ENCODE data around the gene NPSR1.
"Not testable (repeated sequence)": the region's sequence is repeated elsewhere in the genome, so short reads cannot be mapped to it uniquely, and the experiment has no call there.

Gene NPSR1

GRCh38 chr7:34839645-34840044, 181.6 kb downstream of the NPSR1 start:
- no peak for DNase-seq

- DNase-seq, result no peak
Observed at GRCh38 chr7:34840176-34840785, 182.3 kb downstream of the NPSR1 start.

- no peak for DNase-seq
Observed at GRCh38 chr7:34841326-34841725, 183.3 kb downstream of the NPSR1 start.

- DNase-seq, result no peak
Observed at GRCh38 chr7:34842782-34843181, 184.8 kb downstream of the NPSR1 start.

- no peak for DNase-seq
Observed at GRCh38 chr7:34844406-34844805, 186.4 kb downstream of the NPSR1 start.

- DNase-seq, result no peak
Observed at GRCh38 chr7:34844936-34845665, 187.1 kb downstream of the NPSR1 start.

GRCh38 chr7:34845666-34846361, 187.8 kb downstream of the NPSR1 start:
- DNase-seq, result no peak

GRCh38 chr7:34846976-34847375, 189.0 kb downstream of the NPSR1 start:
- DNase-seq, result no peak

- DNase-seq, result no peak
Observed at GRCh38 chr7:34848670-34849069, 190.7 kb downstream of the NPSR1 start.

- no peak for DNase-seq
Observed at GRCh38 chr7:34849163-34849960, 191.3 kb downstream of the NPSR1 start.

- DNase-seq, result no peak
Observed at GRCh38 chr7:34849986-34850385, 192.0 kb downstream of the NPSR1 start.

- no peak for DNase-seq
Observed at GRCh38 chr7:34850681-34851080, 192.7 kb downstream of the NPSR1 start.

GRCh38 chr7:34851431-34851830, 193.4 kb downstream of the NPSR1 start:
- no peak for DNase-seq

GRCh38 chr7:34858444-34858843, 200.4 kb downstream of the NPSR1 start:
- DNase-seq, result not testable (repeated sequence)

- not testable (repeated sequence) for DNase-seq
Observed at GRCh38 chr7:34859281-34859680, 201.3 kb downstream of the NPSR1 start.

GRCh38 chr7:34866222-34866621, 208.2 kb downstream of the NPSR1 start:
- not testable (repeated sequence) for DNase-seq

GRCh38 chr7:34867341-34867740, 209.3 kb downstream of the NPSR1 start:
- not testable (repeated sequence) for DNase-seq

- DNase-seq, result not testable (repeated sequence)
Observed at GRCh38 chr7:34868602-34869001, 210.6 kb downstream of the NPSR1 start.

- DNase-seq, result no peak
Observed at GRCh38 chr7:34869057-34869456, 211.0 kb downstream of the NPSR1 start.

GRCh38 chr7:34870041-34870440, 212.0 kb downstream of the NPSR1 start:
- DNase-seq, result not testable (repeated sequence)

GRCh38 chr7:34874329-34874728, 216.3 kb downstream of the NPSR1 start:
- DNase-seq, result not testable (repeated sequence)

- DNase-seq, result no peak
Observed at GRCh38 chr7:34875481-34875880, 217.5 kb downstream of the NPSR1 start.
